Left renal cortex interstitium (tissue), 4 donors: ENCODE measurements around the gene MAP3K4. TPM values are rescaled to one million over a fixed set of nuclear protein-coding genes. Genes with fewer than 3 reads are reported as not detected.
A peak's percentile ranks its signal among the peaks of the same experiment; 100 is the strongest.
"Not testable (repeated sequence)": the region's sequence is repeated elsewhere in the genome, so short reads cannot be mapped to it uniquely, and the experiment has no call there.

Source experiments
- DNase-seq, 4 donors: peaks; one replicate each; pipeline ENCODE4 v3.0.0-alpha.2; 2013; ENCODE audit warnings: low read depth in 4 of 4, low spot score in 2 of 4, missing footprints in 1 of 4
- polyA plus RNA-seq, 4 donors: library from polyadenylated mRNA; unstranded; fragments of 120-200 nt; gene quantifications; one replicate each; pipeline ENCODE4 v1.2.1, GENCODE V29; 2013; ENCODE audit not compliant: insufficient read length in 4 of 4

The MAP3K4 gene
- polyA plus RNA-seq, 4 donors, result 25.2 to 47.2 (median 39.5) TPM

DNA sequence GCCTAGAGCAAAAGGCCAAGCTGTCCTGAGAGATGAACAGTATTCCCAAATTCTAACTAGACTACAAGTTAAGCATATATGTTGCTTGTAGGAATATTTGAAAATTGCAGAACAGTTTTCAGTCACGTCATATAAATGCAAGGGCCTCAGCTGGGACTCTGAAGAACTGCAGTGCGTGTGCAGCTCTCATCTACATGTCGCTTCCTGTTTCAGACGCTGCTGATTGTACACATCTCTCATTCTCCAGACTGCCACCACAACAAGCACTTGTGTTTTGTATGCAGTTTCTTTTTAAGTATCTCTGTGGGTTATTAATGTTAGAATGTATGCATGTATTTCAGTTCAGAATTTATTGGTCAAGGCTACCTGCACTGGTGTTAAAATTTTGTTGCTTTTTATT lies 119.7 kb downstream of the MAP3K4 start:
- no peak for DNase-seq

DNA sequence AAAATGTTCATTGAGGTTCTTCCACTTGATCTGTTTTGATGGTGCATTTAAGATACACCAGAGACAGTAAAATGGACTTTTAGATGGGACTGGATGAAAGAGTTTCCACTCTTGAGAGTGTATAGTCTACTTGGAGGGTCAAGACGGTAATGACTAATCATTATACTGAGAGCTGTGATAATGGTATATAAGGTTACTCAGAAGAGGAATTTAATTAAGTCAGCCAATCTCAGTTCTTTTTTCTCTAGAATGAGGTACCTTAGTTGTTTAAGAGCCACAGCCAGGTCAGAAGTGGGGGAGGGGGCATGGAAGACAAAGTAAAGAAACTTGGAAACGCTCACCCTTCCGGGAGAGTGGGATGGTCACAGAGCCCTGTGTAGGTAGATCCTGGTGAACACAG lies 123.9 kb downstream of the MAP3K4 start:
- DNase-seq, result no peak

DNA sequence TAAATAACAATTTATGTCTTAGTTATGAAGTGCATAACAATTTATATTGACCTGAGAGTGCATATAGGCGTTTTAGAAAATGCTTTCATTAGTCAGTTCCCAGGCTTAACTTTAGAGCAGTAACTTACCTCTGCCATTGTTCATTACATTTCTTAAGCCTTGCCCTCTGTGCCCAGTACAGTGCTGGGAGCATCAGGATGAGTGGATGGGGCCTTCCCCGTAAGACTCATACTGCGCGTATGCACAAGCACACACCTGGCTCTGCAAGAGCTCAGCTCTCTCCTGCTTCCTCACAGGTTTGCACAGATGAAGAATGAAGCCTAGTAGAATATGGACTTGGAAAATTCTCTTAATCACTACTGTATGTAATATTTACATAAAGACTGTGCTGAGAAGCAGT lies 125.0 kb downstream of the MAP3K4 start:
- DNase-seq, result no peak

DNA sequence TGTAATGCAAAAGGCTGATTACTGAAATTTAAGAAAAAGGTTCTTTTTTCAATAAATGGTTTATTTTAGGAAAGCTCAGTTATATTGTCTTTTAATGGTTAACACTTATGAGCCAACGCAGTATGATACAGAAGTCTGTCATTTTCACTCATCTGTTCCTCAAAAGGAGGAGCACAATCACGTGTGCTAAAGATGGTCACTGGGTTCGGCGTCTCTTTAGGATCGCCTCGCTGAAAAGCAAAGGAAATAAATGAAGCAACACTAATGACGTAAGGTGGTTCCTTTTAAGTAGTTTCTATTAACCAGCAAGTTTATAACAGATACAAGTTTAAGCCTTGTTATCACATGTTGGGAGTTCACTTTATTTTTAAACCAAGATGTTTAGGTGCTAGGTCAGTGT lies 125.7 kb downstream of the MAP3K4 start:
- no peak for DNase-seq

DNA sequence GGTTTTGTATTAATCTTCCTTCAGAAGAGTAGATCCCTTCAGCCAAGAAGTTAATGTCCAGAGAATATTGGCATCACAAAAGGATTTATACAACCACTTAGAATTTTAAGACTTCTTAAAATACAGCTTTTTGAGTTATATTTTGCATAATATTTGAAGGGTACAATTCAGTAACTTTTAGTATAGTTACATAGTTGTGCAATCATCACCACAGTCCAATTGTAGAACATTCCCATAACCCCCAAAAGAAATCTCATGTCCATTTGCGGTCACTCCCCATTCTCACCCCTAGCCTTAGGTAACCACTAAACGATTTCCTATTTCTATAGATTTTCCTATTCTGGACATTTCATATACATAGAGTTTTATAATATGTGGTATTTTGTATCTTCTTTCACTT lies 126.4 kb downstream of the MAP3K4 start:
- no peak for DNase-seq

DNA sequence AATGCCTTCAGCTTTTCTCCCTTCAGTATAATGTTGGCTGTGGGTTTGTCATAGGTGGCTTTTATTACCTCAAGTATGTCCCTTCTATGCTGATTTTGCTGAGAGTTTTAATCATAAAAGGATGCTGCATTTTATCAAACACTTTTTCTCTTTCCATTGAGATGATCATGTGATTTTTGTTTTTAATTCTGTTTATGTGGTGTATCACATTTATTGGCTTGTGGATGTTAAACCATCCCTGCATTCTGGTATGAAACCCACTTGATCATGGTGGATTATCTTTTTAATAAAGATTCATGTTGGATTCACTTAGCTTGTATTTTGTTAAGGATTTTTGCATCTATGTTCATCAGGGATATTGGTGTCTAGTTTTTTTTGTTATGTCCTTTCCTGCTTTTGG lies 131.8 kb downstream of the MAP3K4 start:
- DNase-seq, result not testable (repeated sequence)

DNA sequence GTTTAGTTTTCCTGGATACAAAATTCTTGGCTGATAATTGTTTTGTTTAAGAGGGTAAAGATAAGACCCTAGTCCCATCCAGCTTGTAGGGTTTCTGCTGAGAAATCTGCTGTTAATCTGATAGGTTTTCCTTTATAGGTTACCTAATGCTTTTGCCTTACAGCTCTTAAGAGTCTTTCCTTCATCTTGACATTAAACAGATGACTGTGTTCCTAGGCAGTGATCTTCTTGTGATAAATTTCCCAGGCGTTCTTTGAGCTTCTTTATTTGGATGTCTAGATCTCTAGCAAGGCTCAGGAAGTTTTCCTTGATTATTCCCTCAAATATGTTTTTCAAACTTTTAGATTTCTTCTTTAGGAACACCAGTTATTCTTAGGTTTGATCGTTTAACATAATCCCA lies 134.0 kb downstream of the MAP3K4 start:
- no peak for DNase-seq

DNA sequence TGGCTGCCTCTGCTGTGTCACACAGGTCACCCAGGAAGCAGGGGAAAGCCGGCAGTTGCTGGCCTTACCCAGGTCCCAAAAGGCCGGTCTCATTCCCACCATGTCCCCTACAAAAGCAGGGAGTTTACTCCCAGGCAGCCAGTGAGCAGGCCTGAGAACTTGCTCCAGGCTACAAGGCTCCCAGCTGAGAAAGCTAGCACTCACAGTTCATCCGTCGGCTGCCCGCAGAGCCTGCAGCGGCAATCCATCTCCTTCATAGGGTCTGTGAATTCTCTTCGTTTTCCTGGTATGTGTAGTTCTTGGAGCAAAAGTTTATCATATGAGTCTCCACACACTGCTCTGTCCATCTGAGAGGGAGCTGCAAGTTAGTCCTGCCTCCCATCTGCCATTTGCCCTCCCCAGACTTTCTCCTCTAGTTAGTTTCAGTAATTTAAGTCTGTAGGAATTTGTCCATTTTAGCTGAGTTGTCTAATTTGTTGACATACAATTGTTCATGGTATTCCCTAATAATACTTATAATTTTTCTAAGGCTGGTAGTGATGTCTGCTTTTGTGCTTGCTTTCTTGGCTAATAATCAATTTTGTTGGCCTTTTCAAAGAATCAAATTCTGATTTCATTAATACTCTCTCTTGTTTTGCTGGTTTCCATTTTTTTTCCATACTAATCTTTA lies 135.6 kb downstream of the MAP3K4 start:
- DNase-seq, result no peak

DNA sequence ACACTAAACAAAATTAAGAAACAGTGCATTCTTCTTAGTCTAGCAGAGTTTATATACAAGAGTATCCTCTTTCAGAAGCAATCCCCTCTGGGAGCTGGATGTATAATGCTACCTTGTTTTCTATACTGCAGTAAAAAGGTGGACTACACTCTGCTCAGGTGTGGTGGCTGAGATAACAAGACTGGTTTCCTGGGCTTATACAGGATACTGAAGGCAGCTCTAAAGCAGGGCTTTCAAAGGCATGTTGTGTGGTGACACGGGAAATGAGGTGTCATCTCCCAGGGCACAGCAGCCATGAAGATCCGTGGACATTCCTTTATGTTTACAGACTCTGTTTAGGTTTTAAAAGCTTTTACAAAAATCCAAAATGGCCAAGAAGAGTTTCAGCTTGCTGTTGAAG lies 136.7 kb downstream of the MAP3K4 start:
- DNase-seq, result no peak

DNA sequence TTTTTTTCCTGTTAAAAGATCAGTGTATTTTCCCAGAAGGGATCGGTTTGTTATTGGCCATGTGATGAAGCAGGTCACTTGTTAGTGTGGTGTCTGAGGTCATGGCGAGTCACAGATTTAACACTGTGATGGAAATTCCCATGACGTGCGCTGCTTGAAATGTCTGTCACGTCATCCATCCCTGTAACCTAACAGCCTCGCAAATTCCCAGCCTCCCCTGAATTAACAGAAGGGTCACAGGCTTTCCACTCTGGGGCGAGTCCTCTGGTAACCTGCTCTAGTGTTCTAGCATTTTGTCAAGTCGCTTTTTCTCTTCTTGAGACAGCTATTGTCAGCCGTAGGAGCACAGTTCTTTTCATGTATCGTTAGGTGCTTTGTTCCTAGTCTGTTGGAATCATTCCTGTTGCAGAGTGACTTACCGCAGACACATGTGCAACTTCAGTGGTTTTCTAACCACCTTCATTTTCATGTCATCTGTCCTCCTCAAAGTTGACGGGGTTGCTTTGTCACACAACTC lies 137.2 kb downstream of the MAP3K4 start:
- no peak for DNase-seq

DNA sequence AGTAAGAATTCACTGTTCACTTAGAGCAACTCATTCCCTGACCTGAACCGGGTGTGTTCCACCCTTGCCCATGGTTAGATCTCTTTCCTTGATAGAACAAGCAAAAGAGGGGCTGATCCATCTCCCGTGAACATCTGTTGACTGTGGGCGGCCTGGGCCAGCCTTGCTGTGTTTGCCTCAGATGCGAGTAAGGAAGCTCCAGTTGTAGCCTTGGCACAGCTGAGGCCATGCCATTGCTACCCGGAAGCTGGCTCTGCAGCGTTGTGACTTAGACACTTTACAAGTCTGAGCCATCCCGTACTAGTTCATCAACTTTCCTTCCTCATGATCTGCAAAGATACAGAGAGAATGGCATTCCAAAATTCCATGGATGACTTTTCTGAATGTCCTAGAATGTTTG lies 139.0 kb downstream of the MAP3K4 start:
- no peak for DNase-seq

DNA sequence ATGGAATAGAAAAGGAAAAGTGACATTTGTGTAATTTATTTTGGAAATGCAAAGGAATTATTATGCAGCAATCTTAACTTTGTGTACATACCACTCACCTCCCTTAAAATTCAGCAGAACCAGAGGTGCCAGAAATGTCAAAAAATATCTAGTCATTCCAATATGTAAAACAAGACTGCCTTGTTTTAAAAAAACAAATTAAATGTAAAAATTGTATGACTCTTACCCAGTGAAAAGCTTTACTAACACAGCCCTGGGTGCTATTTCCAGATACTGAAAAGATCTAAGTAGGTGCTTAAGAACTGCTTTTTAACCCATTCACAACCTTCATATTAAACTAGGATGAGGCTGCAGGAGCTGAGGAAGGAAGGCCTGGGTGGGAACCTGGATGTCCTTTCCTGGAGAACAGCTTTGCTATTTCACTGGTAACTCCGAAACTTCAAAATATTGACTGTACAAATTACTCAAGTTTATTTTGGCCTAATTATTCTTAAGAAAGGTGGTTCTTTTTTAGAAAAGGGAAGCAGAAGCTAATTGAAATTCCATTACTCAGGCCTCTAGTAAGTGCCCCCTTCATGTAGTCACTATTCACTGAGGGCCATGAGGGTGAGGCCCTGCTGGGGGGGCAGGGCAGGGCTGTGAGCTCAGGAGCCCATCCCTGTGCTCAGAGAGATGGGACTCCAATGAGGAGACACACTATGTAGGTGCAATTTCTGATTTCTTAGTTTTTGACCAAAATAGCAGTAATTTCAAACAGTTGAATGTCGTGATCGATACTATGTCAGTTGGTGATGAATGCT lies 139.6 kb downstream of the MAP3K4 start:
- no peak for DNase-seq

DNA sequence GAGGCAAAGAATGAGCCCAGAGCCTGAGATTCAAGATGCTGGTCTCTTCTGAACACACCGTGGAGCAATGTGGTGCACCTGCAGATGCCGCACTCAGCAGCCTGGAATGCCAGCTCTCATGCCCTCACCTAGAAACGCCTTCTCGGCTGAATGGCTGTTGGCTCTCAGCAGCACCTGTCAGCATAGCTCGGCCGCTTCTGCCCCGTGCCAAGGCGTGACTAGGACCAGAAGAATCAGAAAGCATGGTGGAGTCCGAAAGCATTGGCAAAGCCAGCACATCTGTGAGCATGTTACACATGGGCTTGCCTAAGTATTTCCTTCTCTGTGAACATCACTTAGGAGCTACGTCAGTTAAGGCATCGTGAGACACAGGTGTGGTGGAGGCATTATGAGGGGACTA lies 140.8 kb downstream of the MAP3K4 start:
- no peak for DNase-seq

DNA sequence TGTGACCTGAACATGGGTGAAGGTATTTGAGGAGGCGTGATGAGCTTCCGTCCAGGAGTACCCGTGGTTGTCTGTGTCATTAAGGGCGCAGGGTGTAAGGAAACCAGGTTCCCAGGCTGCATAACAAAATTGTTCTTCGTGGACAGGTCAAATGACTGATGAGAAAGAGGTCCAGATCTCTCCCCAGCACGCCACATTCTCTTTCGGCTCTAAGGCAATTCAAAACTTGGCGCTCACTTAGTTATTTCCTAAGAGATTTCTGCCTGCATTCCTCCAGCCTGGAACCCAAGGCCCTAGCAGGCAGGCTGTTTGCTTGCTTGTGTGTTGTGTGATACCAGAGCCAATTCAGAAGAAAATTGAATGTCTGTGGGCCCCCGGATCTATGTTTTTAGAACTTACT lies 142.4 kb downstream of the MAP3K4 start:
- DNase-seq, result no peak

DNA sequence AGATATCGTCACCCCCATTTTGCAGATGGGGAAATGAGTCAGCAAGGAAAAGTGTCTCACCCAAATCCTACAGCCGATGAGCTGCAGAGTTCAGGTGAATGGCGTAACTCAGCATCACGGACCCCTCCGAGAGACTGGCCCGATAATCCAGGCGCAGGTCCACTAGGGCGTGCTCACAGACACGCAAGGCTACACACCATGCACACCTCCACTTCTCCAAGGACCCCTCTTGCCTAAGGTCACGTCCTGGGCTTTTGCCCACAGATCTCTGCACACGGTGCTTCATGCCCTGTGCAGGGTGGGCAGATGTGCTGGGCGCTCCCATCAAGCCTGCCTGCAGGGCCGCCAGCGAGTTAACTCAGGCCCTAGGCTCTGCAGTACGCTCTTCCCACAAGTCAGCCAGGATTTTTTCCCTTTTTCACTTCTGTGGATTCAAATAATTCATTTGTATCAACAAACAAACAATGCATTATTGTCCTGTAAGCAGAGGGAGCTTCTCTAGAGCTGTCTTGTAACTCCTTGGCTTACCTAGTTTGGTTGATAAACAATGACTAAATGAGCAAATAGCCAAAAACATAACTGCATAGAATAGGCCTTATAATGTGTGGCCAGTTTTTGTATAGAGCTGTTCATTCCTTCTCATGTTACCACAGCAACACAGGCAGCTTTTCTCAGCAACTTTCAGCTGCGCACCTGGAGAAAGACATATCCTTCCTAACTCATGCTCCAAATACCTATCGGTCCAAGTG lies 143.2 kb downstream of the MAP3K4 start:
- no peak for DNase-seq

DNA sequence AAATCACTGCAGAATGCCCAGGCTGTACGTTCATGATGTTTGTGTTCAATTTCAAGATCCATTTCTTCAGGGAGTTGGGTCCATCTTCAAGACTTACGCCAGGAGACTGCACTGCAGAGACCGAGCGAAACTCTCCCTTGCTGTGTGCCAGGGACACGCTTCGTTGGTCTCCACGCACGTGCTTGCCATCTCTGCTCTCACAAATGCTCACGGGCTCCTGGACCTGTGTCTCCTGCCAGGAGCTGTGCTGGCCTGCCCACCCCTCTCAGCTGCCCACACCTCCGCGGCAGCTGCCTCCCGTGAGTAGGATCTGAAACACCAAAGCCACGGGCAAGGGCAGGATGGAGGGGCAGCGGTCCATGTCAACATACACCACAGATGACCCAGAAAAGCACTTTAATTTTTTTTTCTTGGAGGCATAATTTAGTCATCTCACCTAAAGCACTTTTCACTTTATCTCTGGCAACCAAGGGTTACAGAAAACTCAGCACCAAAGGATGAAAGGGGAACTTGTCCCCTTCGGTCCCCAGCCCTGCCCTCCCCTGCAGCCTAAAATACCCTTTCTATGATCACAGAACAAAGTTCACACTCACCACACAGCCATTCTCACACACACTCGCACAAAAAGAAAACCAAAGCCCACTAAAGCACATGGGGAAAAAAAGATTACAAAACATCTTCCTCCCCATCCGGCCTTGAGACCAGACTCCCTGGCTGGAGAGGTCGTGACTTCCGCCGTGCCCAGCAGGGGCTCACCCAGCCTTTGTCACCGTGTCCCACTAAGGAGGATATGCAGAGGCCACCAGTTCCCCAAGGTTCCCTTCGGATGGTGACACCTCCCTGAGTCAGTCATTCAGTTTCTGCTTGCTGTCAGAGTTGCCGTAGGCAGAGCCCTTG lies 144.4 kb downstream of the MAP3K4 start:
- peak in 1 of 4 donors; percentile 15 for DNase-seq

DNA sequence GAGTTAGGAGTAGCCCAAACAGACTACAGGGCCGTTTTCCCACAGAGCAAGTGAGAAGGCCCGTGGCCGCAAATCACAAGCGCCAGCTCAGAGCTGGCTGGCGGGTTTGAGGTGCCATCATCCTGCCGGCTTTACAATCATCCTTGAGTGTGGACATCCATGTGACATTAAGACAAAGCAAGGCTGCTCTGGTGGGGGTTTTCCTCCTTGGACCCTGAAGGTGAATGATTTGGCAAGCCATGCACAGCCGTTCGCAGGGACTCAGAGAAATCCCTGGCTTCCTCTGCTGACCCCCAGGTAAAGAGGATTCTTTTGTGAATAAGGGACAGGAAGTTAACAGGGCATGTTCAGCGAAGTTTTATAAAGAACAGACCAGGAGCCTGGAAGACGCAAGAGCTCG lies 145.1 kb downstream of the MAP3K4 start:
- DNase-seq, result no peak

DNA sequence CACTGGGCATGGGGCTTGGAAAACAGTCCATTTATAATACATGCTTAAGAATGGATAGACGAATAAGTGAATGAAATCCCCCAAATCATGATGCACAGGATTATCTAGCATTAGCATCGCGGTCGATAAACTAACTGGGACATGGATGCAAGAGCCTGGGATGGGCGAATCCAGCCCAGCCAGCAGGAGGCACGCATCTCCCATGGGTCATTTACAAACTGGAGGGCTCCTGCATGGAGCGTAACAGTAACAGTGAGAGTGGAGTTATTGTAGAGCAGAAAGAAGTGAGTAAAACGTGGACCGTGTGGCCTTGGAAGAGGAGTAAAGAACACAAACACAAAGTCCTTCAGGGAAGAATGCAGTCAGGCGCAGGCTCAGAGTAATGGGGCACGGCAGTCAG lies 145.8 kb downstream of the MAP3K4 start:
- no peak for DNase-seq

DNA sequence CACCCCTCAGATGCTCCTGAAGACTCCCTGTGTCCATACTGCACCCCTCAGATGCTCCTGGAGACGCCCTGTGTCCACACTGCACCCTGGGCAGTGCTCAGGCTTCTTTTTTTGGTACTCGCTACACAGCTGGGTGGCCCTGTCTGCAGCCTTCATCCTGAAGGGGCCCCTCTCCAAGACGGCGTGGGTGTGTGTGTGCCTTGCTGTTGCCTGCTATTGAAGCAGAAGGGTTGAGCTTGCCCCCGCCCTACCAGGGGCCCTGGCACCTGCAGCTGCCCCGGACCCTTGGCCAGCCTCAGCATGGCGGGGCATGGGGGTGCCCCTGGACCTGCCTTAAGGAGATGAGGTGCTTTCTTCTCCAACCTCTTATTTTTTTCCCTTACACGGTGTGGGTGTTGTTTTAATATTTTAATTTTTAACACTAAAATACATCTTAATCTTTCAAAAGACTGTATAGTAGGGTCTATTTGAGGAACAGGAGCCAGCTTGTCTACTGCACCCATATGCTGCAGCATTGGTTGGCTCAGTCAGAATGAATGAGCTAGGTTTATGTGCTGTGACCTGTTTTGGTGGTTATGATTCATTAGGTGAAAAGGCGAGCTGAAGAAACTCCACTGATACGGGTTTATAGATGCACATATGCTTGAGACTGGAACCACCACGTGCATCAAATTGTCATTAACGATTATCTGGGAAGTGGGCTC lies 146.4 kb downstream of the MAP3K4 start:
- no peak for DNase-seq
